IMR-90 (cell line): ENCODE measurements around the gene SSBP2. TPM values are rescaled to one million over a fixed set of nuclear protein-coding genes. Genes with fewer than 3 reads are reported as not detected.

ENCODE experiments used
- ATAC-seq: fragments of 200-7000 bp; cut with Tn5 transposase; 2 replicates; pipeline ENCODE4 v1.9.1; 2020; ENCODE audit warnings: low read depth, mild to moderate bottlenecking, moderate library complexity
- BruUV-seq: library from RNA; stranded (reverse); fragments of 400-500 nt; replicated peaks from 2 replicates; lab custom pipeline; 2021; lab: Mats Ljungman, UMichigan
- CTCF ChIA-PET: fragments of 300-600 bp; formaldehyde crosslinking; extraction: SDS; loops from one replicate; lab custom pipeline; 2021; ENCODE audit warnings: antibody characterized with exemption; lab: Yijun Ruan, JAX
- POLR2A ChIA-PET: fragments of 300-600 bp; sonication (Branson Sonifier 250); formaldehyde crosslinking; loops from one replicate; lab custom pipeline; 2022; ENCODE audit warnings: antibody characterized with exemption; ENCODE audit not compliant: unreplicated experiment; lab: Charles Lee
- DNase-seq: peaks from one replicate; pipeline ENCODE4 v3.0.0; 2013
- H2AFZ ChIP-seq: replicated peaks from 2 replicates; pipeline ENCODE3; 2013; ENCODE audit warnings: low read length, mild to moderate bottlenecking; ENCODE audit not compliant: poor library complexity
- H2AK5ac ChIP-seq: 2 replicates; pipeline ENCODE4 v1.6.1; 2013; ENCODE audit warnings: low read depth, low read length, inconsistent platforms
- H2AK9ac ChIP-seq: replicated peaks from 2 replicates; pipeline ENCODE3; 2013; ENCODE audit warnings: mild to moderate bottlenecking, low read depth, low read length, moderate library complexity; ENCODE audit not compliant: poor library complexity
- H2BK120ac ChIP-seq: 2 replicates; pipeline ENCODE4 v1.6.1; 2013; ENCODE audit warnings: low read depth, low read length, inconsistent platforms
- H2BK15ac ChIP-seq: 3 replicates; pipeline ENCODE4 v1.6.1; 2013; ENCODE audit warnings: low read depth, low read length, inconsistent platforms
- H2BK20ac ChIP-seq: 2 replicates; pipeline ENCODE4 v1.6.1; 2013; ENCODE audit warnings: low read depth, mild to moderate bottlenecking, inconsistent platforms, low read length, moderate library complexity
- H2BK5ac ChIP-seq: 2 replicates; pipeline ENCODE4 v1.6.1; 2013; ENCODE audit warnings: mild to moderate bottlenecking, low read depth, low read length, inconsistent platforms; ENCODE audit not compliant: poor library complexity, severe bottlenecking
- H3K14ac ChIP-seq: replicated peaks from 2 replicates; pipeline ENCODE4 v1.6.1; 2013; ENCODE audit warnings: low read depth, low read length, inconsistent platforms
- H3K18ac ChIP-seq: 2 replicates; pipeline ENCODE4 v1.6.1; 2013; ENCODE audit warnings: low read depth, low read length, control low read depth
- H3K23ac ChIP-seq: 2 replicates; pipeline ENCODE4 v1.6.1; 2013; ENCODE audit warnings: low read depth, low read length, inconsistent platforms
- H3K27ac ChIP-seq: 2 replicates; pipeline ENCODE4 v1.5.1; 2013; ENCODE audit warnings: mild to moderate bottlenecking, control low read depth, low read length; ENCODE audit not compliant: insufficient read depth
- H3K27me3 ChIP-seq: 2 replicates; pipeline ENCODE4 v1.6.1; 2013; ENCODE audit warnings: low read length; ENCODE audit not compliant: control insufficient read depth, insufficient read depth
- H3K36me3 ChIP-seq: 2 replicates; pipeline ENCODE4 v1.6.1; 2013; ENCODE audit warnings: low read length, mixed read lengths; ENCODE audit not compliant: control insufficient read depth, insufficient read depth
- H3K4ac ChIP-seq: 2 replicates; pipeline ENCODE4 v1.6.1; 2013; ENCODE audit warnings: low read depth, low read length, inconsistent platforms
- H3K4me1 ChIP-seq: 2 replicates; pipeline ENCODE4 v1.6.1; 2013; ENCODE audit warnings: low read length, mixed read lengths; ENCODE audit not compliant: control insufficient read depth, insufficient read depth
- H3K4me2 ChIP-seq: 2 replicates; pipeline ENCODE4 v1.6.1; 2013; ENCODE audit warnings: low read depth, mild to moderate bottlenecking, control low read depth, low read length, moderate library complexity
- H3K4me3 ChIP-seq: 2 replicates; pipeline ENCODE4 v1.5.1; 2013; ENCODE audit warnings: low read depth, mild to moderate bottlenecking, control low read depth, low read length, moderate library complexity; ENCODE audit not compliant: insufficient read depth
- H3K56ac ChIP-seq: 2 replicates; pipeline ENCODE4 v1.6.1; 2013; ENCODE audit warnings: low read length, inconsistent platforms; ENCODE audit not compliant: insufficient read depth; ENCODE audit errors: extremely low read depth
- H3K79me1 ChIP-seq, 2 experiments: 2 replicates each; pipeline ENCODE4 v1.6.1; 2013; ENCODE audit warnings: low read length in 2 of 2, inconsistent platforms in 1 of 2, low read depth in 1 of 2
- H3K9ac ChIP-seq: 2 replicates; pipeline ENCODE4 v1.6.1; 2013; ENCODE audit warnings: low read depth, low read length, control low read depth
- H3K9me1 ChIP-seq: 2 replicates; pipeline ENCODE4 v1.6.1; 2013; ENCODE audit warnings: low read length, inconsistent platforms; ENCODE audit not compliant: insufficient read depth
- H3K9me3 ChIP-seq: 2 replicates; pipeline ENCODE4 v1.6.1; 2013; ENCODE audit warnings: low read length; ENCODE audit not compliant: control insufficient read depth, insufficient read depth
- H4K20me1 ChIP-seq: 2 replicates; pipeline ENCODE4 v1.6.1; 2013; ENCODE audit warnings: low read length, inconsistent platforms; ENCODE audit not compliant: insufficient read depth
- H4K5ac ChIP-seq: 2 replicates; pipeline ENCODE4 v1.6.1; 2013; ENCODE audit warnings: mild to moderate bottlenecking, low read depth, low read length, control low read depth
- H4K8ac ChIP-seq, 2 experiments: 2 replicates each; pipeline ENCODE4 v1.6.1; 2013; ENCODE audit warnings: low read depth in 2 of 2, low read length in 2 of 2, control low read depth in 1 of 2, inconsistent platforms in 1 of 2
- H4K91ac ChIP-seq: 2 replicates; pipeline ENCODE4 v1.6.1; 2013; ENCODE audit warnings: low read depth, low read length, inconsistent platforms; ENCODE audit not compliant: insufficient read depth
- BHLHE40 ChIP-seq: fragments of 150-350 bp; IDR thresholded peaks from 2 replicates; pipeline ENCODE4 v1.6.1; 2016; ENCODE audit warnings: mild to moderate bottlenecking, low read depth, low read length
- CEBPB ChIP-seq: IDR thresholded peaks from 2 replicates; pipeline ENCODE4 v1.6.1; 2012; ENCODE audit warnings: low read depth, low read length, improper control_type of control experiment
- CHD1 ChIP-seq: IDR thresholded peaks from 2 replicates; pipeline ENCODE4 v1.6.1; 2012; ENCODE audit warnings: low read depth, low read length, improper control_type of control experiment
- ELK1 ChIP-seq: fragments of 150-350 bp; IDR thresholded peaks from 2 replicates; pipeline ENCODE4 v1.6.1; 2016; ENCODE audit warnings: low read depth, mild to moderate bottlenecking, low read length, moderate library complexity, borderline replicate concordance
- MAFK ChIP-seq: IDR thresholded peaks from 2 replicates; pipeline ENCODE4 v1.6.1; 2012; ENCODE audit warnings: low read depth, low read length, improper control_type of control experiment
- MXI1 ChIP-seq: IDR thresholded peaks from 2 replicates; pipeline ENCODE4 v1.6.1; 2012; ENCODE audit warnings: low read depth, mild to moderate bottlenecking, low read length, moderate library complexity, borderline replicate concordance
- NFE2L2 ChIP-seq: fragments of 150-350 bp; IDR thresholded peaks from 2 replicates; pipeline ENCODE4 v1.6.1; 2016; ENCODE audit warnings: low read depth, mild to moderate bottlenecking, low read length
- POLR2A ChIP-seq: IDR thresholded peaks from 2 replicates; pipeline ENCODE4 v1.6.1; 2012; ENCODE audit warnings: mild to moderate bottlenecking, low read depth, low read length
- RAD21 ChIP-seq: IDR thresholded peaks from 2 replicates; pipeline ENCODE4 v1.6.1; 2012; ENCODE audit warnings: low read length, improper control_type of control experiment
- WGBS, 2 experiments: methylation state at CpG; one replicate each; pipeline versions ENCODE4 v1.1.5 to v1.1.7; 2013; ENCODE audit warnings: missing lambda C conversion rate in 2 of 2; ENCODE audit not compliant: insufficient read length in 1 of 2; ENCODE audit errors: extremely low coverage in 2 of 2; 5-methylcytosine and 5-hydroxymethylcytosine counted together
- dilution Hi-C: fragments of 300-500 bp; cut with HindIII; formaldehyde crosslinking; loops from one replicate; pipeline ENCODE4 v1.14.3; 2018; ENCODE audit warnings: low sequenced_read_pairs; ENCODE audit not compliant: unreplicated experiment
- in situ Hi-C: fragments of 300-500 bp; cut with MboI; formaldehyde crosslinking; loops from 3 replicates; pipeline ENCODE4 v1.14.3; 2019; ENCODE audit warnings: low sequenced_read_pairs, inconsistent platforms, mixed read lengths
- intact Hi-C: fragments of 100-400 bp; cut with micrococcal nuclease; formaldehyde crosslinking; loops from 2 replicates; pipeline ENCODE4 v1.10.0; 2022
- polyA plus RNA-seq, 3 experiments: library from polyadenylated mRNA; depleted of rRNA; stranded (reverse); fragments of >200 nt; gene quantifications; 2 replicates each; pipeline ENCODE4 v1.2.3, GENCODE V29; 2012; ENCODE audit warnings: low replicate concordance in 1 of 3
- total RNA-seq: library from RNA; depleted of rRNA; stranded (reverse); fragments of >200 nt; gene quantifications from 2 replicates; pipeline ENCODE4 v1.2.3, GENCODE V29; 2012

Gene SSBP2
- total and polyA plus RNA-seq, 2 of the 4 experiments (the other 2 are of a cell fraction): 38.4 to 42.7 TPM

GRCh38 chr5:81605299-81605698 is 145.6 kb downstream of the SSBP2 start:
- Histone ChIP-seq H3K9ac (no peak overlapping the region), H2BK5ac (no peak overlapping the region), H3K56ac (no peak overlapping the region), H3K9me3 (peaks cover 3% of the 10 kb centered on the region; the same call in 1 of the 2 replicates), H2AK5ac (no peak overlapping the region), H3K4me1 (no peaks in the 10 kb centered on the region), H4K8ac (no peak overlapping the region), H4K20me1 (no peaks in the 10 kb centered on the region), H4K91ac (no peak overlapping the region), H3K23ac (no peak overlapping the region), H3K27ac (no peak overlapping the region), H3K4me2 (no peak overlapping the region), H2BK120ac (no peak overlapping the region), H2AK9ac (no peak overlapping the region), H2BK20ac (no peak overlapping the region), H2BK15ac (no peak overlapping the region), H3K4me3 (no peak overlapping the region), H2AFZ (no peak overlapping the region), H3K9me1 (no peaks in the 10 kb centered on the region; the same call in 1 of the 2 replicates), H3K14ac (no peak overlapping the region), H3K4ac (no peak overlapping the region), H3K27me3 (no peaks in the 10 kb centered on the region), H4K5ac (no peak overlapping the region), H3K79me1 (no peaks in the 10 kb centered on the region), H3K18ac (no peak overlapping the region), H3K36me3 (peaks cover 8% of the 10 kb centered on the region)
- intact Hi-C loops: no loop called here
- no CpG with 5 or more reads among the region's 2 CpGs for WGBS, 2 experiments
- no peak for DNase-seq
- ChIA-PET POLR2A (no interaction called here), CTCF (no interaction called here)
- TF ChIP-seq MAFK: no peak
- TF ChIP-seq RAD21: no peak
- TF ChIP-seq CHD1: no peak
- no peak for TF ChIP-seq NFE2L2
- no peak for TF ChIP-seq BHLHE40
- TF ChIP-seq CEBPB: no peak
- TF ChIP-seq MXI1: no peak
- TF ChIP-seq ELK1: no peak
- no peak for TF ChIP-seq POLR2A
- no TSS peak for BruUV-seq
- in situ Hi-C loops: no loop called here
- dilution Hi-C loops: no loop called here
- no peak for ATAC-seq
